ENCODE results near the gene PRODH2.

PRODH2 gene, protein sequence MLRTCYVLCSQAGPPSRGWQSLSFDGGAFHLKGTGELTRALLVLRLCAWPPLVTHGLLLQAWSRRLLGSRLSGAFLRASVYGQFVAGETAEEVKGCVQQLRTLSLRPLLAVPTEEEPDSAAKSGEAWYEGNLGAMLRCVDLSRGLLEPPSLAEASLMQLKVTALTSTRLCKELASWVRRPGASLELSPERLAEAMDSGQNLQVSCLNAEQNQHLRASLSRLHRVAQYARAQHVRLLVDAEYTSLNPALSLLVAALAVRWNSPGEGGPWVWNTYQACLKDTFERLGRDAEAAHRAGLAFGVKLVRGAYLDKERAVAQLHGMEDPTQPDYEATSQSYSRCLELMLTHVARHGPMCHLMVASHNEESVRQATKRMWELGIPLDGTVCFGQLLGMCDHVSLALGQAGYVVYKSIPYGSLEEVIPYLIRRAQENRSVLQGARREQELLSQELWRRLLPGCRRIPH

GRCh38 chr19:35812220-35813042, at the start of gene PRODH2:
Gene PRODH2, minus strand, starts transcription at chr19:35812845. Its CDS starts 40 bp downstream, at chr19:35812805.
- DNase-seq (ENCODE audit: low spot score) = no peak

DNA sequence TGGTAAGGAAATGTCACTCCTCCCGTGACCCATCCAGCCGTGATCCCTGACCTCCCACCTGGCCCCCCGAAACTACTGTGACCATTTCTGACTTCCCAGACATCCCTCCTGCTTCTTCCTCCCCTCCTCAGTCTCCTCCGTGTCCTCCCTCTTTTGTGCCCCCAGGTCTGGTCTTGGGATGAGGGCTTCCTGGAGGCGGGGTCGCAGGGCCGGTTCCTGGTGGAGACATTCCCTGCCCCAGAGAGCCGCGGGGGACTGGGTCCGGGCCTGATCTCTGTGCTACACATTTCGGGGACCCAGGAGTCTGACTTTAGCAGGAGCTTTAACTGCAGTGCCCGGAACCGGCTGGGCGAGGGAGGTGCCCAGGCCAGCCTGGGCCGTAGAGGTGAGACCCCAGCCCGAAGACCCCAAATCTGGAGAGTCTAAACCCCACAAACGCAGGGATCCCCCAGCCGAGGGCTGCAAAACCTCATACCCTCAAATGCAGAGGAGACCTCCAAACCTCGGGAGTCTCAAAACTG, 49.1 kb upstream of the PRODH2 start:
- no peak for DNase-seq (ENCODE audit: low spot score)

- DNase-seq (ENCODE audit: low spot score) = no peak
Measured at GRCh38 chr19:35860818-35861639, 48.4 kb upstream of the PRODH2 start.

GRCh38 chr19:35860436-35860817, 47.8 kb upstream of the PRODH2 start:
- DNase-seq (ENCODE audit: low spot score) = no peak

- DNase-seq (ENCODE audit: low spot score) = no peak
Measured at GRCh38 chr19:35859414-35859813, 46.8 kb upstream of the PRODH2 start.

GRCh38 chr19:35858311-35858710, 45.7 kb upstream of the PRODH2 start:
- no peak for DNase-seq (ENCODE audit: low spot score)

GRCh38 chr19:35856546-35857149, 44.0 kb upstream of the PRODH2 start, which contains the start of gene KIRREL2:
Gene KIRREL2, plus strand, starts transcription at chr19:35856911. Its CDS starts 209 bp downstream, at chr19:35857120.
- DNase-seq (ENCODE audit: low spot score) = no peak

DNA sequence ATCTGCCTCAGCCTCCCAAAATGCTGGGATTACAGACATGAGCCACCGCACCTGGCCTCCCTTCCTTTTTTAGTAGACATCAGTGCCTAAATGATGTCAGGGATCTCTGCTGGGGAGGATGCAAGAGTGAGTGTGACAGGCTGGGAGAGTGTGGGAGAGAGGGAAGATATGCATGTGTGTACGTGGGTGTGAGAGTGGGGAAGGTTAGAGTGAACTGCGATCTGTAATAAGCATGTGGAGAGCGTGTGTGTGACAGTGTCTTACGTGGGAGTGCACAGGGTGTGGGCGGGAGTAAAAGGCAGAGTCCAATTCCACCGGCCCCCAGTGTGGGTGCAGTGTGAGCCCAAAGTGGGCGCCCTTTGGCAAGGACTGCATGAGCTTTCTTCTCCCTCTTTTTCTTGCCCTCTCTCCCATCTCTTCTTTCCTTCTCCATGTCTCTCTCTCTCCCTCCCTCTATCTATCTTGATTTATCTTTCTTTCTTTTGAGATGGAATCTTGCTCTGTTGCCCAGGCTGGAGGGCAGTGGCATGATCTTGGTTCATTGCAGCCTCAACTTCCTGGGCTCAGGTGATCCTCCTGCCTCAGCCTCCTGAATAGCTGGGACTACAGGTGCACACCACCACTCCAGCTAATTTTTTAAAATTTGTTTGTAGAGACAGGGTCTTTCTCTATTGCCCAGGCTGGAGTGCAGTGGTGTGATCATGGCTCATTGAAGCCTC, 40.6 kb upstream of the PRODH2 start:
- no peak for DNase-seq (ENCODE audit: low spot score)

DNA sequence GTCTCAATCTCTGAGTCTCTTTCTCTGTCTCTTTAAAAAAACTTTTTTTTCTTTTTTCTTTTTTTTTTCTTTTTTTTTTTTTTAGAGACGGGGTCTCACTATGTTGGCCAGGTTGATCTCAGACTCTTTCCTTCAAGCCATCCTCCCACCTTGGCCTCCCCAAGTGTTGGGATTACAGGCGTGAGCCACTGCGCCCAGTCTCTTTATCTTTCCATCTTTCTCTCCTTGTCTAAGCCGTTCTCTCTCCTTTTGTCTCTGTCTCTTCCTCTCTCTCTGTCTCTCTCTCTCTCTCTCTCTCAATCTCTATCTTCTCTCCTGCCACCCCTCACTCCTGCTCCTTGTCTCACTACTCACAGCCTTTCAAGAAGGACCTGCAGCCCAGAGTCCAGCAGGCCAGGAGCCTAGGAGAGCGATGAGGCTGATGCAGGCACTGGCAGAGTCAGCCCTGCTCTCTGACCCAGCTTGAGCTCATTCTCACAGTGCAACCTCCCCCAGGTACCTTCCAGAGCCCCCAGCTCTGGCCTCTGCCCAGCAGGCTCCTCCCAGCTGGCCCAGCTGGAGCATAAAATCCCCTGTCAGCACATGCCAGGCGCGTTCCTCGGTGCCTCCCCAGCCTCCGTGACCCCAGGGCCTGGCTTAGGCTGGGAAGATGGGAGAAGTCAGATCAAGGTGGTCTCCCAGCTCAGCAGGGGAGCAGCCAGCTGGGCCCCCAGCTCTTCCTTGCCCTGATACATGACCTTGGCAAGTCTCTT, 39.6 kb upstream of the PRODH2 start, which contains the start of gene NPHS1:
TSS of gene NPHS1 (minus strand) at position 476 of the 752 bp plus-strand sequence. CDS start 667 bp downstream, outside the sequence.
- DNase-seq (ENCODE audit: low spot score) = no peak

GRCh38 chr19:35851213-35852028, 38.8 kb upstream of the PRODH2 start:
- DNase-seq (ENCODE audit: low spot score) = no peak

DNA sequence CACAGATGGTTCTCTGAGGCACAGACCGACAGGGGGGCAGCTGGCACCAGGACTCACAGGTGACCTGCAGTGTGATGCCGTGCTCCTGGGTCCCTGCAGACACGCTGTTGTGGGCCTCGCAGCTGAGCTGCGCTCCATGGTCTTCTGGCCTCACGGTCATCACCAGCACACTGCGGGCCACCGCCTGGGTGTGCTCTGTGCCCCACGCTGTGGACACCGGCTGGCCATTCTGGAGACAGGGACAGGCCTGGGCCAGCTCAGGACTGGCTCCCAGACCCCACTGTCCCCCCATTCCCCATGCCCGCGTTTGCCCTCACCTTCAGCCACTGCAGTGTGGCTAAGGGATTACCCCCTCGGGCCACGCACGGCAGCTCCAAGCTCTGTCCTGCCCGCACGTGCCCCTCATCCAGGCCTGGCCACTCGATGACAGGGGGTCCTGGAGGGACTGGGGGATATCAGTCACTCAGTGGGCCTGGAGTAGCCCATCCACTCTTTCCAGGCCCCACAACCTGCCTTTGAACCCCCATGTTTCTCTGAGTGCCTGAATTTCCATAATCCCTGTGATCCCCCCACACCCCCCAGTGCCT, 36.4 kb upstream of the PRODH2 start:
- no peak for DNase-seq (ENCODE audit: low spot score)

DNA sequence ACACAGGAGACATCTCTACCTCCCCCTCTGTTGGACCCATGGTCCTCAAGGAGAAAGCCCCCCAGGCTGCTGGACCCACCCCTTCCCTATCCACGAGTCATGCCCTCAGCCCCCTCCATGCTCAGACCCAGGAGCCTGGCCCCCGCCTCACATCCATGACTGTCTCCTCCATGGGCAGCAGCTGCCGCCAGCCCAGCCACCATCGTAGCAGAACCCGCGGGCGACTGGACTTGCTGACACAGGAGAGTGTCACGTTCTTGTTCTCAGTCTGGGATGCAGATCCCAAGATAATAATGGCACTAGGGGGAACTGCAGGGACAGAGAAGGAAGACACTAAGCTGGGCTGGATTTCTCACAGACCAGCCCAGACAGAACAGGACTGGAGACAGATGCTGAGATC, 35.8 kb upstream of the PRODH2 start:
- DNase-seq (ENCODE audit: low spot score) = no peak

- no peak for DNase-seq (ENCODE audit: low spot score)
Measured at GRCh38 chr19:35847911-35848310, 35.3 kb upstream of the PRODH2 start.

- DNase-seq (ENCODE audit: low spot score) = no peak
Measured at GRCh38 chr19:35846038-35846668, 33.5 kb upstream of the PRODH2 start.

DNA sequence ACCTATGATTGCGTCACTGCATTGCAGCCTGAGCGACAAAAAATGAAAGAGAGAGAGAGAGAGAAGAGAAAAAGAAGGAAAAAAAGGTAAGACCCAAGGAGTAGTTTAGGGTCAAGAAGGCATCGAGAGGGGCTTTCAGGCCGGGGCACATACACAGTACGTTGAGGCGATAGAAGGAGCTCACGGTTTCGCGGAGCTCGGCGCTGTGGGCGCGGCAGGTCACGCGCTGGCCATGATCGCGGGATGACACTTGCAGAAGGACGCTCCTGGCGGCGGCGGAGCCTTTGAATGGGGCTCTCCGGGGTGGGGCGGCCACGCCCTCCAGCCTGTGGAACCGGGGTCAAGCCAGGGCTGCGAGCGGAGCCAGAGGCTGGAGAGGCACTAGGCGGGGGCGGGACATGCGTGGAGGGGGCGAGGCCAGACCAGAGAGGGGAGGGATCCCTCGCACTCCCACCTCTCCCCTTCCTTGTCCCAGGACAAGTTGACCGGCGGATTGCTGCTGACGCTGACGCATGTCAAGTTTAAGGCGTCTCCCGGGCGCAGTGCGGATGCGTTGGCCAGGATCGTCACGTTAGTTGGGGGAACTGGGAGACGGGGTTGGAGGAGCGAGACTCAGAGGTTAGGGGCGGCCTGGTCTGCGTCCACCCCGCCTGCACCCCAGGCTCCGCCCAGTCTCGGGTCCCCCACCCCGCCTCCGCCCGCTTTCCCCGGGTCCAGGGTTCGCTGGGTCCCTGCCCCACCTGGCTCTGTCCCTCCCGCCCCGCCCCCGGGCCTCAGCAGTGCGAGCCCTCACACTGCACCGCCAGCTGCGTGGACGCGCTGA, 32.8 kb upstream of the PRODH2 start:
- peak; percentile 68 for DNase-seq (ENCODE audit: low spot score)

DNA sequence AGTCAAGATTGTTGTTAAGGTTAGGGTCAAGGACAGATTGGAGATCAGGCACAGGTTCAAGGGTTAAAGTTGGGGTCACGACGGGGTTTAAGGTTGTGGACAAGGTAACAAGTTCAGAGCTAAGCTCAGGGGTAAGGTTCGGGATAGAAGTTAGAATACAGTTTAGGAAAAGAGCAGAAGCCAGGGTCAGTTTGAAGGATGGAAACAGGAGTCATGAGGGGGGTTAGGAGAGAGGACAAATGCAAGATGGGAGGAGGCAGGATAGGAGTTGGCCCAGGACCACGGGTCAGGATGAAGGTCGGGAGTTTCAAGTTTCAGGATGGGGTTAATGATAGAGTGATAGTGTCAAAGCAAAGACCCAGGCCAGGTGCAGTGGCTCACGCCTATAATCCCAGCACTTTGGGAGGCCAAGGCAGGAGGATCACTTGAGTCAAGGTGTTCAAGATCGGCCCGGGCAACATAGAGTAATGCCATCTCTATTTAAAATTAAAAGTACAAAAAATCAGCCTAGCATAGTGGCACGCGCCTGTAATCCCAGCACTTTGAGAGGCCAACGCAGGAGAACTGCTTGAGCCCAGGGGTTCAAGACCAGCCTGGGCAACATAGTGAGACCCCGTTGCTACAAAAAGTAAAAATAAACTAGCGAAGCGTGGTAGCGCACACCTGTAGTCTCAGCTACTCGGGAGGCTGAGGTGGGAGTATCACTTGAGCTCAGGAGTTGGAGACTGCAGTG, 32.0 kb upstream of the PRODH2 start:
- no peak for DNase-seq (ENCODE audit: low spot score)
